A673 (cell line): ENCODE measurements around the gene TEKT4.

Experiments used
- EZH2 ChIP-seq: fragments of 200-600 bp; sonication (generic); IDR thresholded peaks from 2 replicates; pipeline ENCODE4 v1.6.1; 2017; ENCODE audit warnings: borderline replicate concordance, low read depth, mild to moderate bottlenecking, mixed read lengths, antibody characterized with exemption, low read length; ENCODE audit not compliant: poor library complexity, severe bottlenecking
- TF ChIP-seq, protein P1 (sequence below): fragments of 300-800, 200-600 bp; sonication (generic); conservative IDR thresholded peaks from 2 replicates; pipeline ENCODE4 v1.5.1; 2017; ENCODE audit warnings: low read depth, mild to moderate bottlenecking, antibody characterized with exemption, low read length, moderate library complexity, mixed read lengths

DNA sequence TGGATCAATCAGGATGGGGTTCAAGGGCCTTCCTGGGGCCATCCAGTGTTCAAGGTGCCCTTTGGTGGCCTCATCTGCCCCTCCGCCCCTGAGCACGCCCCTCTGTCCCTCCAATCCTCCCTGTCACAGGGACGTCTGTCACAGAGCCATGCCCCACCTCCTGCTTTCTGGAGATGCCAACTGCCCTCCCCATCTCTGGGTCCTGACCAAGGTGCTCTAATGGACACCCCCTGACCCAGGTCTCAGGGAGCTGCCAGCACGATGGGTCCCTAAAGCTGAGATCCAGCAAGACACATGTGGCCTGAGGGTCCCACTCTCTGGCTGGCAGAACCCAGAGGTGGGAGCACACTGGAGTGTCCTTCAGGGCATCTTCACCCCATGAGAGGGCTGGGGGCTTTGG is 2.1 kb upstream of the TEKT4 start:
- TF ChIP-seq, protein P1, sequence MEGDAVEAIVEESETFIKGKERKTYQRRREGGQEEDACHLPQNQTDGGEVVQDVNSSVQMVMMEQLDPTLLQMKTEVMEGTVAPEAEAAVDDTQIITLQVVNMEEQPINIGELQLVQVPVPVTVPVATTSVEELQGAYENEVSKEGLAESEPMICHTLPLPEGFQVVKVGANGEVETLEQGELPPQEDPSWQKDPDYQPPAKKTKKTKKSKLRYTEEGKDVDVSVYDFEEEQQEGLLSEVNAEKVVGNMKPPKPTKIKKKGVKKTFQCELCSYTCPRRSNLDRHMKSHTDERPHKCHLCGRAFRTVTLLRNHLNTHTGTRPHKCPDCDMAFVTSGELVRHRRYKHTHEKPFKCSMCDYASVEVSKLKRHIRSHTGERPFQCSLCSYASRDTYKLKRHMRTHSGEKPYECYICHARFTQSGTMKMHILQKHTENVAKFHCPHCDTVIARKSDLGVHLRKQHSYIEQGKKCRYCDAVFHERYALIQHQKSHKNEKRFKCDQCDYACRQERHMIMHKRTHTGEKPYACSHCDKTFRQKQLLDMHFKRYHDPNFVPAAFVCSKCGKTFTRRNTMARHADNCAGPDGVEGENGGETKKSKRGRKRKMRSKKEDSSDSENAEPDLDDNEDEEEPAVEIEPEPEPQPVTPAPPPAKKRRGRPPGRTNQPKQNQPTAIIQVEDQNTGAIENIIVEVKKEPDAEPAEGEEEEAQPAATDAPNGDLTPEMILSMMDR: no peak
- no peak for TF ChIP-seq EZH2
